ENCODE measurements around the gene ZSCAN9. TPM values are rescaled to one million over a fixed set of nuclear protein-coding genes. Genes with fewer than 3 reads are reported as not detected.

ZSCAN9 gene
- total and polyA plus RNA-seq, 9 of the 15 experiments (the other 6 are each of a cell fraction or from before 2014, with no cell fraction given): 18.8 to 48.9 (median 28.7) TPM

DNA sequence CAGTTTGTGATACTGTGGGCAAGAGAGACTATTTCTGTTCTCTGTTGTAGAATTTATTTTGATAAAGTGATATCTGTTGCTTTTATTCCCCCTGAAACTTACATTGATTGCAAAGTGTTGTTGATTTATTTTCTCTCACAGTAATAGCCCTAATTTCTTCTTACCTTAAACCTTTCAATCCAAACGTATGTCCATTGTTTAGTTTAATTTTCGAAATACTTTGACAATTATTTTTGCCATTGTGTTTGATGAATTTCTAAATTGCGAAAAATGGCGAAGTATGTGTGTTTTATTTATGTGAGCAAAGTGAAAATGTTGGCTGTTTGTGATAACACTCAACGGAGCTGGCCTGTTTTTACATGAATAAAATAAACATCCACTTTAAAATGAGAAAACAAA is 41.5 kb downstream of the ZSCAN9 start (continued):
- TF ChIP-seq, protein P1, sequence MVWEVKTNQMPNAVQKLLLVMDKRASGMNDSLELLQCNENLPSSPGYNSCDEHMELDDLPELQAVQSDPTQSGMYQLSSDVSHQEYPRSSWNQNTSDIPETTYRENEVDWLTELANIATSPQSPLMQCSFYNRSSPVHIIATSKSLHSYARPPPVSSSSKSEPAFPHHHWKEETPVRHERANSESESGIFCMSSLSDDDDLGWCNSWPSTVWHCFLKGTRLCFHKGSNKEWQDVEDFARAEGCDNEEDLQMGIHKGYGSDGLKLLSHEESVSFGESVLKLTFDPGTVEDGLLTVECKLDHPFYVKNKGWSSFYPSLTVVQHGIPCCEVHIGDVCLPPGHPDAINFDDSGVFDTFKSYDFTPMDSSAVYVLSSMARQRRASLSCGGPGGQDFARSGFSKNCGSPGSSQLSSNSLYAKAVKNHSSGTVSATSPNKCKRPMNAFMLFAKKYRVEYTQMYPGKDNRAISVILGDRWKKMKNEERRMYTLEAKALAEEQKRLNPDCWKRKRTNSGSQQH (CRISPR knock-in tag; IDR thresholded peaks at IDR 0.05): no peak
- no peak for TF ChIP-seq ZFX (CRISPR knock-in tag; IDR thresholded peaks at IDR 0.05)
- TF ChIP-seq SUPT5H (IDR thresholded peaks at IDR 0.05): no peak
- TF ChIP-seq BACH1 (tag; IDR thresholded peaks at IDR 0.05): peak; percentile 58; the same call in 1 of the 2 replicates
- peak; percentile 37 for TF ChIP-seq HDAC3 (IDR thresholded peaks at IDR 0.05; ENCODE audit: borderline replicate concordance, partially characterized antibody)
- 0 out of 2 replicates have a peak, but pooled peaks have one; percentile 50 for TF ChIP-seq XRCC3 (IDR thresholded peaks at IDR 0.05)
- TF ChIP-seq, protein P2, sequence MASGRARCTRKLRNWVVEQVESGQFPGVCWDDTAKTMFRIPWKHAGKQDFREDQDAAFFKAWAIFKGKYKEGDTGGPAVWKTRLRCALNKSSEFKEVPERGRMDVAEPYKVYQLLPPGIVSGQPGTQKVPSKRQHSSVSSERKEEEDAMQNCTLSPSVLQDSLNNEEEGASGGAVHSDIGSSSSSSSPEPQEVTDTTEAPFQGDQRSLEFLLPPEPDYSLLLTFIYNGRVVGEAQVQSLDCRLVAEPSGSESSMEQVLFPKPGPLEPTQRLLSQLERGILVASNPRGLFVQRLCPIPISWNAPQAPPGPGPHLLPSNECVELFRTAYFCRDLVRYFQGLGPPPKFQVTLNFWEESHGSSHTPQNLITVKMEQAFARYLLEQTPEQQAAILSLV (tag; IDR thresholded peaks at IDR 0.05): 0 out of 2 replicates have a peak, but pooled peaks have one; percentile 5
- 0 out of 2 replicates have a peak, but pooled peaks have one; percentile 79 for TF ChIP-seq POLR2H (tag; IDR thresholded peaks at IDR 0.05; ENCODE audit: low read depth)
- TF ChIP-seq NCOR1 (IDR thresholded peaks at IDR 0.05): 0 out of 2 replicates have a peak, but pooled peaks have one; percentile 11
- TF ChIP-seq TAF15 (IDR thresholded peaks at IDR 0.05; ENCODE audit: low read depth, low read length): no peak
- peak in 1 of 2 experiments; percentile 96; a peak in 1 of 4 replicates for TF ChIP-seq KDM4B (IDR thresholded peaks at IDR 0.05; ENCODE audit: borderline replicate concordance in 2 of 2, low read depth in 1 of 2)
- no peak for TF ChIP-seq ZNF184 (CRISPR knock-in tag; IDR thresholded peaks at IDR 0.05)

Measured in K562 (cell line).